TTC549 (cell line): ENCODE data around the gene OR5M8.

Source experiments
- FAIRE-seq: peaks from 2 replicates; lab custom pipeline; 2012; peaks lifted over from hg19 to GRCh38; lab: Jason Lieb, UNC

OR5M8 gene

DNA sequence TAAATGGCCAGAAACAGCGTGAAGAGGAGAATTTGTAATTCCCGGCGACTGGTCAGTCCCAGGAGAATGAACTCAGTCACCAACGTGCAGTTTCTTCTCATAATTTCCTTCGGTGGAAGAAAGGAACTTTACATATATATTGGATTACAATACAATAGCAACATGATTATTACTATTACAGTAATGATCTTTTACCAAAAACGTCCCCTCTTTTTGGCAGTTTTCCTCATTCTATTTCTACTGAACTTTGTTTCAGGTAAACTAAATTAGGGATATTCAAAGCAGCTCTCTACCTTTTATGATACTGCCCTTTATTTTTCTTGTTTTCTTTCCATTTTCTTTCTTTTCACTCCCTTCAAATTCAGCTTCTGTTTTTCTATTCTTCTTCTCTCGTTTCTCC lies at the start of gene OR5M8:
Gene OR5M8 (minus strand): TSS at position 101 of the 400 bp plus-strand sequence. CDS start 0 bp downstream, at position 101.
- FAIRE-seq = no peak

DNA sequence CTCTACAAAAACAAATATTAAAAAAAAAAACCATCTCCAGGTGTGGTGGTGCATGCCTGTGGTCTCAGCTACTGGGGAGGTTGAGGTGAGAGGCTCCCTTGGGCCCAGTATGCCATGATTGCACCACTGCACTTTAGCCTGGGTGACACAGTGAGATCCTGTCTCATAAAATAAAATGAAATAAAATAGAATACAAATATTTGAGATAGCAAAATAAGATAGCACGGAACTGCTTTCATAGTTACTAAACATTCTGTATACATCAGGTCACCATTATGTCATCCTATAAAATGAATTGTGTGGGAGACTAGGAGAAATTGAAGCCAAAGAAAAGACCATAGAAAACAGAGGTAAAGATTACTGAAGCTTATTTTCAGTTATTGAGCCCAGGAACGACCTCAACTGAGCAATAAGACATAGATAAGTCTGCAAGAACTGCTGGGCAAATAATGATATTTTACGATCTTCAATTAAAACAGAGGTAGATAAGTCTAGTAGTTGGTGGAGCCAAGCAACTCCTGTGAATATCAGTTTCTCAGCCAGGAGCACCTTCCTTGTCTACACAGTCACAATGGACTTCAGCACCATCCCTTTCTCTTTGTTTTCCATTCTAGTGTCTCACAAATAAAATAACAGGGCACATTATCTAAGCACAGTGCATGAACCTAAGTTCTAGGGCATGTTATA lies 42.0 kb upstream of the OR5M8 start:
- no peak for FAIRE-seq

DNA sequence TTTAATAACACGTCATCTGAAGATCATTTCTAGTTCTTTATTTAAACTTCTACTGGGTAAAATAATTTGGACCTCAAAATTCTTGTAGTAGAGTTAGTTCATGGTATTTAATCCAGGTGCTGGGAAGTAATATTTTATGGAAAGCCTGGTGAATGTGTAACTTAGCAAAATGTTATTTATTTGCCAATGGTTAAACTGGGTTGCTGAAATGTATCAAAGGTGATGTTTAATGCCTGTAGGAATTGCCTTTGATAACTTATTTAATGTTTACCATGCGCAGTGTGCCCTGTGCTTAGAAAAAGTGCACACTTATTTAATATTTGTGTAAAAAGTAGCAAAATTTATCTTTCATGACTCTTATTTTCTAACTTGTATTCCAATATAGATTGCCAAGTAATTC lies 40.7 kb upstream of the OR5M8 start:
- FAIRE-seq = no peak

DNA sequence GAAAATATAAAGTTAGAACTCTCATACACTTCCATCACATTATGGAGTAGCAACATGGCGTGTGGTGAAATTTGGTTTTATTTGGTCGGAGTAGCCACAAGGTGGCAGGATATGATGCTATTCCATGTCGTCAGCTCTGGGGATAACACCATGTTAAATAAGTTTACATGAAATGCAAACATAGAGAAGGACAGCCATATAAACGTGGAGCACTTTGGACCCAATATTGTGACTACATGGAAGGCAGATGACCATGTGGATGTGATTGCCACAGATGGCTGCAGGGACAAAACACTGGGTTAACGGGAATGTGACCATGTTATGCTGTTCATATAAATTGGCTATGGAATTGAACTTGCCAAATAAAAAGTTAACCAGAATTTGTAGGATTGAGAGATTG lies 30.8 kb upstream of the OR5M8 start:
- no peak for FAIRE-seq

DNA sequence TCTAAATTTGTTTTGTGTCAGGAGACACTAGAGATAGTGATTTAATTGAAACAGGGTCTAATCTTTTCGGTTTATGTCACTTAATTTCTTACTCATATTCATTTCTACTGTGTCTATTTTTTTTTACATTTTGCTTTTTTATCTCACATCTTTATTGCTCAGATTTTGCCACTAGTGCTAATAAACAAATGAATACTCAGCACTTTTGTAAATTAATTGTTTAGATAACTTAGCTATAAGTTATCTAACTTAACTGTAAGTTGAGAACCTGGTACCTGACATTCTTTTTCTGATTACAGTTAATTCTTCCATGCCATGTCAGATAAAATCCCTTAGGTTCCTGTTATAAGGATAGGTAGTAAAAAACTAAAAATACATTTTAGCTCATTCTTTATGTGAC lies 22.1 kb upstream of the OR5M8 start:
- FAIRE-seq = no peak

GRCh38 chr11:56509439-56509838 lies 18.3 kb upstream of the OR5M8 start:
- no peak for FAIRE-seq

DNA sequence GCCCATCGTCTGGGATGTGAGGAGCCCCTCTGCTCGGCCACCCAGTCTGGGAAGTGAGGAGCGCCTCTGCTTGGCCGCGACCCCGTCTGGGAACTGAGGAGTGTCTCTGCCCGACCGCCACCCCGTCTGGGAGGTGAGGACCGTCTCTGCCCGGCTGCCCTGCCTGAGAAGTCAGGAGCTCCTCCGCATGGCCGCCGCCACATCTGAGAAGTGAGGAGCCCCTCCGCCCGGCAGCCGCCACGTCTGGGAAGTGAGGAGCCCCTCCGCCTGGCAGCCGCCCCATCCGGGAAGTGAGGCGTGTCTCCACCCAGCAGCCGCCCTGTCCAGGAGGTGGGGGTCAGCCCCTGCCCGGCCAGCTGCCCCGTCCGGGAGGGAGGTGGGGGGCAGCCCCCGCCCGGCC lies 5.8 kb upstream of the OR5M8 start:
- no peak for FAIRE-seq

- FAIRE-seq = no peak
Observed at GRCh38 chr11:56495117-56495516, 3.9 kb upstream of the OR5M8 start.

DNA sequence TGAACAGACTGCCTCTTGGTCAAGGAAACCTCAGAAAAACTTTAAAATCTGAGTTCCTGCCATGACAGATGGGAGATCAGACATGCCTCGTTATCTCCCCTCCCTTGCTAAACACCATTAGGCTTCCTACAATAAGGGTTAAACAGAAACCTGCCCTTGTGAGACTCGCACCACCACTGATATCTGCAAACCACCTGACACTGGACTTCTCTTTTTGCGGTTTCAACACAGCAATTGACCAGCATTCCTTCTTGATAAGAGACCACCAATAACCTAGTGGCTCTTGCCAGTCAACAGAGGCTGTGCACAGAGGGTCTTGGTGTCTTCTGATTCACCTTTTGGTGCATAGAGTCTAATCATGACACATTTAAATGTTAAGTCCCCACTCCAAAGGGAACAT lies 4.4 kb downstream of the OR5M8 start:
- no peak for FAIRE-seq

DNA sequence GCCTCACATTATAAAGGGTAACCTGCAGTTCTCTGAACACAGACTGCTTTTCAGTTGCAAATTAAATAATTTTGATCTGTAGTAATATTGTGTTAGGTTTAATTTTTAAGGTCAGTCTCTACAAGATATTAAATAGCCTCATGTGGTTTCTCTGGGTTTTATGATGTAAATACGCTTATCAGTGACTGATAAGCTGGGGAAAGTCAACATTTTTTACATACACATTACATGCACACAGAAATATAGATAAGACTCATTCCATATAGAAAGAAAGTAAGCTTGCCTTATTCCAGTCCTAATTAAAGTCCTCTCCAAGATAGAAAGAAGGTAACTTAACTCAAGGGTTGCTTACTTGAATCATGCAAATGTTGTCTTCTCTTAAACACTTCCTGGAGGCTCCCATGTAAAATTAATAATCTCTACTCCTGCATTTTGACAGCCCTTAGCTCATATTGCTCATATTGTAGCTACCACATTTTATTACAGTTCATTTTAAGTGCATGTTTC lies 16.4 kb downstream of the OR5M8 start:
- FAIRE-seq = no peak

DNA sequence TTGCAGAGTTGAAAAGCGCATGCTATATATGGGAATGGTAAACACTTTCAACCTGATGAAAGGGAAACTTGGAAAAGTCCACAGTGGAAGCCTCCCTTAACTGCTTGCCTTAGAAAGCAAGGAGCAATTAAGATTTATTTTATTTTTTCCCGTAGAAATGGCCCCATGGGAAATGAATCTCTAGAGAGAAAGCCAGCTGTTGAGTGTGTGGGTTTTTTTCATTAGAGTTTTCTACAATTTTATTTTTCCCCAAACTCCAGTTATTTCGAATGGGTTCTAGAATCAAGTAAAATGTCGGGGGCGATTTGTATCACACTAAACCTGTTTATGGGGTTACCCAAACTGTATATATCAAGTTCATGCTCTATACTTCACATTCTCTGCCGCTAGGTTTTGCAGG lies 17.9 kb downstream of the OR5M8 start, which contains the start of gene OR5M3:
Gene OR5M3 (minus strand): TSS at position 101 of the 400 bp plus-strand sequence. CDS start 2,855 bp downstream, outside the sequence.
- no peak for FAIRE-seq

DNA sequence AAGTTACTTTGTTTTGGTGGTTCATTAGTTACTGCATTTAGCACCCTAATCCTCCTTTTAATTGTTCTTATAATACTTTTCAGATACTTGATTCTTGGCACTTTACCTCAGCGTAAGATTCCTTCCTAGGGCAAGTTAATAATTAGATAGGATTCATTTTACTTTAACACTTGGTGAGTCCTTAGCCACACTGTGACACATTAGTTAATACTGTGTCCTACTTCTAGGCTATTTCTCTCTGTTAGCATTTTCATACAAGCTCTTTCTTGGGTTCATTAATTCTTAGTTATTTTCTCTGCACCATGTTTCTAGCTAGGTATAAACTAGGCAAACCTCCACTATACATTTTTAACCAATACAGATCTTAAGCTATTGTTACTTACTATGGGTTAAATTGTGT lies 34.1 kb downstream of the OR5M8 start:
- FAIRE-seq = no peak

GRCh38 chr11:56453521-56453920 lies 37.6 kb downstream of the OR5M8 start:
- FAIRE-seq = no peak
